HG03159 (cell line): ENCODE data around the gene PRICKLE3.
"Not testable (repeated sequence)": the region's sequence is repeated elsewhere in the genome, so short reads cannot be mapped to it uniquely, and the experiment has no call there.

Experiments
- ATAC-seq: cut with Tn5 transposase; IDR thresholded peaks from one replicate; pipeline ENCODE4 v1.9.1; 2021; ENCODE audit warnings: mild to moderate bottlenecking, moderate library complexity; ENCODE audit not compliant: unreplicated experiment

PRICKLE3 gene

DNA sequence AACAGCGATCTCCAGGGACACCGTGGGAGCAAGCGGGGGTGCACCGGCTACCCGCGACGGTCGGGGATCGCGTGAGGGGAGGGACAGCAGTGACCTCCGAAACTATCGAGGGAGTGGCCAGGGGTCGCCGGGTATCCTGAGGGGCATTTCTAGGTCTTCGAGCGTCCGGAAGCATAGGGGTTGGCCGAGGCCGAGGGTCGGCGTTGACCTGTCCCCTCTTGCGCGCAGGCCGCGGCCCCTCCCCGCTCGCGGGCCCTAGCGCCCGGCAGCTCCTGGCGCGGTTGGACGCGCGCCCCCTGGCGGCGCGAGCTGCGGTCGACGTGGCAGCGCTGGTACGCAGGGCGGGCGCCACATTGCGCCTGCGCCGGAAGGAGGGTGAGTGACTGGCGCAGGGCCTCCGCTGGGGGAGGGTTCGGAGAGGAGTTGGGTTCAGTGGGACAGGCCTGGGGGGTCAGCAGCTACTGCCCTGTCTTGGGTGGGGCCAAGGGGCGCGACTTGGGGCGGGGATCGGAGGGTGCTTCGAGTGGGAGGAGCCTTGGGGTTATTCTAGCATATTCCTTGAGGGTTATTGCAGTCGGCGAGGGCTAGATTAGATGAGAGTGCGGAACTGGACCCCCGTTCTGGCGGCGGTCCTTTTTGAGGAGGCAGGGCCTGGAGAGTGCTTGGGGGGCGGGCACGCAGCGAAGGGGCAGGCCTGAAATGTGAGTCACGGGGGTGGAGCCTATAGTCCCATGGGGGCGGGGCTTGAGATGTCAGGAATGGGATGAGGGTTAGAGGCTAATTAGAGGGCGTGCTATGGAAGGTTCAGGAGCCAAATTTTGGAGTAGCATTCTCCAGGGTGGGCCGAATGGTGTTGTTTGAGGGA lies 22.4 kb downstream of the PRICKLE3 start:
- peak; percentile 43 for ATAC-seq

DNA sequence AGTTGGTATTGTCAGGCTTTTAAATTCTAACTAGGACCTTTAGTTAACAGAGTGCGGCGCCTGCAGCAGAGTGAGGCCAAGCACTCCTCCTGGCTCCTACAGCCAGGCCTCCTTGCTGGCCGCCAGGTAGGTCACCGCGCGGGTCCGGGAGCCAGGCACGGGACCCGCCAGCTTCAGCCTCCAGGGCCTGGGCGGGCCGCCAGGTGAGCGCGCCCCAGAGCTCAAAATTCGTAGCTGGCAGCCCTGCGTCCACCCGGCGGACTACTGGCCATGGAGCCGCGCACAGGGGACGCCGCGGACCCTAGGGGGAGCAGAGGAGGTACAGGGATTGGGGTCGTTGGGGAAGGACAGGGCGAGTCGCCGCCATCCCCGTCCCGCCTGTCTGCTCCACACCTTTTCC lies 23.6 kb downstream of the PRICKLE3 start, which contains the start of gene MAGIX:
TSS of gene MAGIX (plus strand) at position 139 of the 400 bp plus-strand sequence. CDS start at position 271, 132 bp downstream.
- ATAC-seq: no peak

DNA sequence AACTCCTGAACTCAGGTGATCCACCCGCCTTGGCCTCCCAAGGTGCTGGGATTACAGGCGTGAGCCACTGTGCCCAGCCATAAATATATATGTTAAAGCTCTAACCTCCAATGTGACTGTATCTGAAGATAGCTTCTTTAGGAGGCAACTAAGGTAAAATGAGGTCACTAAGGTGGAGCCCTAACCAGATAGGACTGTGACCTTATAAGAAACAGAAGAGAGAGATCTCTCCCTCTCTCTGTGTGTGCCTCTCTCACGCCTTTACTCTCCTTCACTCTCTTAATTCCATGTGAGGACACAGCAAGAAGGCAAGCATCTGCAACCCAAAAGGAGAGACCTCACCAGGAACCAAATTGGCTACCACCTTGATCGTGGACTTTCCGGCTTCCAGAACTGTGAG lies 24.5 kb downstream of the PRICKLE3 start:
- no peak for ATAC-seq

DNA sequence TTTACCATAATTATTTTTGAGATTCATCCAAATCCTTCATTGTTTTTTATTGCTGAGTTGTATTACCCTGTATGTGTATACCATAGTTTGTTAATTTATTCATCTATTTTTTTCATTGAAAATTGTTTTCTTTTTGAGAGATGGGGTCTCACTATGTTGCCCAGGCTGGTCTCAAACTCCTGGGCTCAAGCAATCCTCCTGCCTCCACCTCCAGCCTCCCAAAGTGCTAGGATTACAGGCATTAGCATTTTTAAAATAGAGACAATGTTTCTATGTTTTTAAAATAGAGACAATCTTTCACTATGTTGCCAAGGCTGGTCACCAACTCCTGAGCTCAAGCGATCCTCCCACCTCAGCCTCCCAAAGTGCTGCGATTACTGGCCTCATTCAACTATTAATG lies 25.3 kb downstream of the PRICKLE3 start:
- no peak for ATAC-seq

DNA sequence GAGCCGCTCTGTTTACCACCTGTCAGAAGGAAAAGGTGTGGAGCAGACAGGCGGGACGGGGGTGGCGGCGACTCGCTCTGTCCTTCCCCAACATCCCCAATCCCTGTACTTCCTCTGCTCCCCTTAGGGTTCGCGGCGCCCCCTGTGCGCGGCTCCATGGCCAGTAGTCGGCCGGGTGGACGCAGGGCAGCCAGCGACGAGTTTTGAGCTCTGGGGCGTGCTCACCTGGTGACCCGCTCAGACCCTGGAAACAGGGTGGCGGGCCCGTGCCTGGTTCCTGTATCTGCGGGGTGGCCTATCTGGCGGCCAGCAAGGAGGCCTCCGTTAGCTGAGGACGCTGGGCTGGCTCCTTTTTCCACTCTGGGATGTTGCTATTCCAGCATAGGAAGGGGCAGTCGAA lies 29.0 kb downstream of the PRICKLE3 start:
- no peak for ATAC-seq

DNA sequence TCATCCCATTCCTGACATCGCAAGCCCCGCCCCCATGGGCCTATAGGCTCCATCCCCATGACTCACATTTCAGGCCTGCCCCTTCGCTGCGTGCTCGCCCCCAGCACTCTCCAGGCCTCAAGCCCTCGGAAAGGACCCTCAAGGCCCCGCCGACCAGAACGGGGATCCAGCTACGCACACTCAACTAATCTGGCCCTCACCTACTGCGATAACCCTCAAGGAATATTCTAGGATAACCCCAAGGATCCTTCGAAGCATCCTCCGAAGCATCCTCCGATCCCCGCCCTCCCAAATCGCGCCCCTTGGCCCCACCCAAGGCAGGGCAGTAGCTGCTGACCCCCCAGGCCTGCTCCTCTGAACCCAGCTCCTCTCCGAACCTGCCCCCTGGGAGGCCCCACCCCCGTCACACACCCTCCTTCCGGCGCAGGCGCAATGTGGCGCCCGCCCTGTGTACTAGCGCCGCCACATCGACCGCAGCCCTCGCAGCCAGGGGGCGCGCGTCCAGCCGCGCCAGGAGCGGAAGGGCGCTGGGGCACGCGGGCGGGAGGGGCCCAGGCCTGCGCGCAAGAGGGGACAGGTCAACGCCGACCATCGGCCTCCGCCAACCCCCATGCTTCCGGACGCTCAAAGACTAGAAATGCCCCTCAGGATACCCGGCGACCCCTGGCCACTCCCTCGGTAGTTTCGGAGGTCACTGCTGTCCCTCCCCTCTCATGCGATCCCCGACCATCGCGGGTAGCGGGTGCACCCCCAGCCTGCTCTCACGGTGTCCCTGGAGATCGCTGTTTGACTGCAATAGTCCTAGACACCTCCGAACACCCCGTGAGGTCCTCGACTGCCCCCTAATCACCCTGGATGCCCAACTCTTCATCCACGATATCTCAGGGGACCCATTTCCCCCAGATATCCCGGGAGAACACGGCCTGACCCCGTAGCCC lies 30.0 kb downstream of the PRICKLE3 start:
- peak; percentile 84 for ATAC-seq

DNA sequence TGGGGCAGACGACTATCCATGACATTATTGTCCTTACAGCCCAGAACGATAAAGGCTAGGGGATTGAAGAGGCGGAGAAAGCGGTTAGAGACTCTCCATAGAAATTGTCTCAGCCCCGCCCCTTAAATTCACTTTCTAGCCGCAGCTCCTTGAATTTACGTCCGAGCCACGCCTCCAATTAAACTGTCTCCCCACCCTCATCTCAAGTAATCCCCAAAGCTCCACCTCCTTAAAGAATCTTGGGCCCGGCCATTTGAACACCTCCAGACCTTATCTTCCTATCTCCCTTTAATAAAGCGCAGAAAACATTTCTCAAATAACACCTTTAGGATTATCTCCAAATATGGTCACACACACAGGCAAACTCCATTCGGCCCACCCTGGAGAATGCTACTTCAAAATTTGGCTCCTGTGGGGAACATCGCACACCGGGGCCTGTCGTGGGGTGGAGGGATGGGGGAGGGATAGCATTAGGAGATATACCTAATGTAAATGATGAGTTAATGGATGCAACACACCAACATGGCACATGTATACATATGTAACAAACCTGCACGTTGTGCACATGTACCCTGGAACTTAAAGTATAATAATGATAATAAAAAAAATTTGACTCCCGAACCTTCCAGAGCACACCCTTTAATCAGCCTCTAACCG lies 30.8 kb downstream of the PRICKLE3 start:
- ATAC-seq: no peak

DNA sequence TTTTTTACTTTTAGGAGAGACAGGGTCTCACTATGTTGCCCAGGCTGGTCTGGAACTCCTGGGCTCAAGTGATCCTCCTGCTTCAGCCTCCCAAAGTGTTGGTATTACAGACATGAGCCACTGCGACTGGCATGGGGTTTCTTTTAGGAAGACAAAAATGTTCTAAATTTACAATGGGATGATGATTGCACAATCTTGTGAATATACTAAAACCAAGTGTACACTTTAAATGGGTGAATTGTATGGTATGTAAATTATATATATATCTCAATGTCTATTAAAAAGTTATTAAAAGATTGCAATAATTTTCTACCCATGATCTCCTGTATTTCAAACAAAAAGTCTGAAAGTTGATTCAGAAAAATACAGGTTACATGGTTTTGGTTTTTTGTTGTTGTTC lies 32.7 kb downstream of the PRICKLE3 start:
- ATAC-seq: no peak

DNA sequence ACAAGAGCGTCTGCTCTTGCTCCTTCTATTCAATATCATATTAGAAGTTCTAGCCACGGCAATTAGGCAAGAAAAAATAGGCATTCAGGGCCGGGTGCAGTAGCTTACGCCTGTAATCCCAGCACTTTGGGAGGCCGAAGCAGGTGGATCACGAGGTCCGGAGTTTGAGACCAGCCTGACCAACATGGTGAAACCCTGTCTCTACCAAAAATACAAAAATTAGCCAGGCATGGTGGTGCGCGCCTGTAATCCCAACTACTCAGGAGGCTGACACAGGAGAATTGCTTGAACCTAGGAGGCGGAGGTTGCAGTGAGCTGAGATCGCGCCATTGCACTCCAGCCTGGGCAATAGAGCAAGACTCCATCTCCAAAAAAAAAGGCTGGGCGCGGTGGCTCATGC lies 36.9 kb downstream of the PRICKLE3 start:
- ATAC-seq: not testable (repeated sequence)

DNA sequence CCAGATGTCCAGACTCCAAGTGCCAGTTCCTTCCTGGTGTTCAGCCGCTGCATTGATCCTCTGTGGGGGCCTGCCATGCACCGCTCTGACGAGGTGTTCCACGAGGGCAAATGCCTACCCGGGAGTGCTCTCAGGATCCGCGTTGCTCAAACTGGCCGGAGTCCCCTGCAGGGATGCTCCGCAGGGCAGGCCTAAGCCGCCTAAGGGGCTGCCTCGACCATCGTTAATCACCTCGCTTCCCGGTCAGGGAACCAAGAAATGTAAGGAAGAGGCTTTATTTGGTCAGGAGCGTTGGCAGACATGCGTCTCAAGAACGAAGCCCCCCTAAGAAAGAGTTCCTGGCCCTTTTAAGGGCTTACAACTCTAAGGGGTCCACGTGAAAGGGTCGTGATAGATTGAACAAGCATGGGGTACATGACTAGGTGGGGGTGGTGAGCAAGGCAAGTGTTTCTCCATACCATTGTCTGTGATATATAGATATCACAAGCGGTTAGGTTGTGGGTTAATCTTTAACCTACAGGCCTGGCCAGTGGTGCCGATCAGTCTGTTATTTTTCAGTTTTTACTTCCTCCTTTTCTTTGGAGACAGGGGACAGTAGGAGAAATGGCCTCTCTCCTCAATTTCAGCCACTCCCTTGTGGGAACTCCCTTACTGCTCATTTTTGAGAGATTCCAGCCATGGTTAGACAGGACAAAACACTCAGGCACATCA lies 37.6 kb downstream of the PRICKLE3 start:
- not testable (repeated sequence) for ATAC-seq

DNA sequence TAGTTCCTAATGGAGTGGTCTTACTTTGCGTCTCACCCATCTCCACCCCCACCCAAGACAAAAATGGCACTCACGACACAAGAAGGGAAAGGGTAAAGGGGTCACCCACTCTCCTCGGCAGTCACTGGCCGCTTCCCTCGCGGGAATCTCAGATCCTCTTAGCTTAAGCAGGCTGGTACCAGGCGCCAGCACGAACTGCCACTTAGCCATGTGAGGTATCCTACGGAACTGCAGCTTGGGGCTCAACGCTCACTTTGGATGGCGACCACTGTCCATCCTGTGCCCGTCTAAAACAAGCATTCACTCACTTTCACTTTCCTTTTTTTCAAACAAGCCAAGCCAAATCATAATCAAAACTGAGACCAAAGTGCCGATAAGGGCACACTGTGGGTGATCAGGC lies 38.2 kb downstream of the PRICKLE3 start:
- no peak for ATAC-seq

DNA sequence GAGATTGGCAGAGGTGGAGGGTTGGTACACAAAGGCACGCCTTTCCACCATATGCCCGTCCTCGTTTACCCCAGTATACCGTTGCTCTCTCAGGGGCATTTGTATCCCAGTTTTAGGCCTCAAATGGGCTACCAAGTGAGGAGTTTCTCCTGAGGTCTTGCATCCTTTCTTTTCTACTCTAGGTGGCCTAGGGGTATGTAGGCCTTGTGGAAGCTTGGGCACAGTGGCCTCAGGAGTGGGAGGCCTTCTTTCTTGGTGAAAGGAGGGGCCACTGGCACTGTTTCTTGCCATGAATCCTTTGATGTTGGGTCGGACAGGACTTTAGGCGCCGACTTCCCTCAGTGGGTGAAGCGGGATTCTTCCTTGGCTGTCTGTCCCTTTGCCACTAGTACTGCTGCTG lies 38.9 kb downstream of the PRICKLE3 start:
- no peak for ATAC-seq

DNA sequence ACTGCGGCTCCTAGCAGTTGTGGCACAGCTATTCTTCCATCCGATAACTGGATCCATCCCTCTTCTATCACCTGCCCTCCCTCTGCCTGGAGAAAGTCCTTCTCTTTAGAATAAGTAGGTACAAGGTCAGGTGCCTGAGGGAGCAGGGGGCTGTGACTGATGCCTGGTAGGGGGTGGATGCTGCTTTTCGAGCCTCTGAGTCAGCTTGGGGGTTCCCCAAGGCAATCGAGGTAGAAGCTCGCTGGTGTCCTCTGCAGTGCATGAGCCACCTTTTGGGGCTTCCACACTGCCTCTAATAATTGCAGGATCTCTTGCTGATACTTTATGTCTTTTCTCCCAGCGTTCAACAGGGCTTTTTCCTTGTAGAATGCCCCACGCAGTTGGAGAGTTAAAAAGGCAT lies 43.0 kb downstream of the PRICKLE3 start:
- ATAC-seq: not testable (repeated sequence)

DNA sequence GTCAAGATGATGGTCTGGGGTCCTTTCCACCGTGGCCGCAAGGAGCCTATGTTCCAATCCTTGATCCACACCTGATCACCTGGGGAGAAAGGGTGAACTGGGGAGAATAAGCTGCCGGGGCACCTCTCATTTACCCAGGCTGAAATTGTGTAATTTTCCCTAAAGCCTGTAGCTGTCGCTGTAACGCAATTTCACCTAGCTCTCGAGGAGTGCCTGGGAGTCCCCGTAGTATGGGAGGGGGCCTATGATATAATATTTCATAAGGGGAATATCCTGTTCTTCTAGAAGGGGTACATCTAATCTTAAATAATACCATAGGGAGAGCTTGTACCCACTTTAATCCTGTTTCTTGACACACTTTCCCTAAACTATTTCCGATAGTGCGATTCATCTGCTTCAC lies 43.9 kb downstream of the PRICKLE3 start:
- ATAC-seq: not testable (repeated sequence)

DNA sequence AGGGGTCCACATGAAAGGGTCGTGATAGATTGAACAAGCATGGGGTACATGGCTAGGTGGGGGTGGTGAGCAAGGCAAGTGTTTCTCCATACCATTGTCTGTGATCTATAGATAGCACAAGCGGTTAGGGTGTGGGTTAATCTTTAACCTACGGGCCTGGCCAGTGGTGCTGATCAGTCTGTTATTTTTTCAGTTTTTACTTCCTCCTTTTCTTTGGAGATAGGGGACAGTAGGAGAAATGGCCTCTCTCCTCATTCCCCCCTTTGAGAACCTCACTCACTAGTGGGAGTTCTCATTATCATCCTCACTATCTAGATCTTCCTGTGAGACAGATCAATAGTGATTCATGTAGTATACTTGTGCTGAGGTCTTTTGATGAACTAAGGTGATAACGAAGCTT lies 46.5 kb downstream of the PRICKLE3 start:
- no peak for ATAC-seq

DNA sequence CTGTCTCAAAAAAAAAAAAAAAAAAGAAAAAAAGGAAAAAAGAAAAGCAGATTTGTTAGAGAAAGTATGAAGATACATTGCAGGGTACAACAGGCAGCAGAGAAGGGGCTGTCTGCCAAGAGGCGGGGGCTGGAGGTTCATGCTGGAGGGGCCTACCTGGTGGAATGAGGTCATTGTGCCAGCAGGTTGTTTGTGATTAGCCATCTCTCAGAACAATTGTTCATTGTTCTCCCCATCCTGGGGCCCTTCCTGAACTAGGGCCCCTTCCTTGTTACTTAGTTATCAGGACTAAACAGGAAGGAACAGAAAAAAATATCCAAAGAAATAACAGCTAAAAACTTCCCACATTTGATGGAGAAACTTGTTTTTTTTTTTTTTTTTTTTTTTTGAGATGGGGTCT lies 48.7 kb downstream of the PRICKLE3 start:
- ATAC-seq: no peak

DNA sequence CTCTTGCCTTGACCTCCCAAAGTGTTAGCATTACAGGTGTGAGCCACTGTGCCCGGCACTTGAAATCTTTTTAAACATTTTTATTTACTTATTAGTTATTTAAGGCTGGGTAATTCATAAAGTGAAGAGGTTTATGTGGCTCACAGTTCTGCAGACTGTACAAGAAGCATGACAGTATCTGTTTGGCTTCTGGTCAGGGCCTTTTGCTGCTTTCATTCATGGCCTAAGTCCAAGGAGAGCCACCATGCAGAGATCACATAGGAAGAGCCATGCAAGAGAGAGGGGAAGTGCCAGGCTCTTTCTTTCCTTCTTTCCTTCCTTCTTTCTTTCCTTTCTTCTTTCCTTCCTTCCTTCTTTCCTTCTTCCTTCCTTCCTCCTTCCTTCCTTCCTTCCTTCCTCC lies 52.4 kb downstream of the PRICKLE3 start:
- no peak for ATAC-seq

DNA sequence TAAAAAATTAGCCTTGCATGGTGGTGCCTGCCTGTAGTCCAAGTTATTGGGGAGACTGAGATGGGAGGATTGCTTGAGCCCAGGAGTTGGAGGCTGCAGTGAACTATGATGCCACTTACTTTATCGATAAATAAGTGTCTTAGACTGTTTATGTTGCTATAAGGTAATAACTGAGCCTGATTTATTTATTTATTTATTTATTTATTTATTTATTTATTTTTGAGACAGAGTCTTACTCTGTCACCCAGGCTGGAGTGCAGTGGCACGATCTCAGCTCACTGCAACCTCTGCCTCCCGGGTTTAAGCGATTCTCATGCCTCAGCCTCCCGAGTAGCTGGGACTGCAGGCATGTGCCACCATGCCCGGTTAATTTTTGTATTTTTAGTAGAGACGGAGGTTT lies 53.9 kb downstream of the PRICKLE3 start:
- not testable (repeated sequence) for ATAC-seq

DNA sequence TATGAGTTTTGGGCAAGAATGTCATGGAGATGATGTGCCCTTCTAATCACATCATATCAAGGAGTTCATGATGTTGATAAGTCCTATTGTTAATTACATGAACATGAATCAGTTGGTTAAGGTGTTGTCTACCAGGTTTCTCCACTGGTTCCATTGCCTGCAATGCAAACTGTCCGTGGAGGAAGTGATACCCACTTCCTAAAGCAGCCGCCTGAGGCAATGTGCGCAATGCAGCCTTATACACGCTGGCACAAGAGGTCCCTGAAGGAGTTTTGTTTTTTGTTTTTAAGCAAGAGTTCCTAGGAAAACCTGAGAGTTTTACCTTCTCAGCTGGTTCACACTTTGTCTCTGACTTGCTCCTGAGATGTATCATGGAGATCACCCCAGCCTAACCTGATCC lies 56.7 kb downstream of the PRICKLE3 start:
- ATAC-seq: no peak

DNA sequence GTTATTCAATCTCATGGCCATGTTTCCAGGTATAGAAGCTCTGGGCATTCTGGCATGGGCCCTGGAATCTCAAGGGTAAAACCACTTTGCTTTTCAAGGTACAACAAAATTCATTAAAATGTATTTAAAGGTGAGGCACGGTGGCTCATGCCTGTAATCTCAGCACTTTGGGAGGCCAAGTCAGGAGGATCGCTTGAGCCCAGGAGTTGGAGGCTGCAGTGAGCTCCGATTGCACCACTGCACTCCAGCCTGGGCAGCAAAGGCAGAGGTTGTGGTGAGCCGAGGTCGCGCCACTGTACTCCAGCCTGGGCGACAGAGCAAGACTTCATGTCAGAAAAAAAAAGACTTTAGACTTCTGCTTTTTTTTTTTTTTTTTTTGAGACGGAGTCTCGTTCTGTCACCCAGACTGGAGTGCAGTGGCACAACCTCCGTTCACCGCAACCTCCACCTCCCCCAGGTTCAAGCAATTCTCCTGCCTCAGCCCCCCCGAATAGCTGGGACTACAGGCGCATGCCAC lies 58.4 kb downstream of the PRICKLE3 start:
- ATAC-seq: not testable (repeated sequence)
